GM19023 (cell line): ENCODE results near the gene FREM1.
"Not testable (repeated sequence)": the region's sequence is repeated elsewhere in the genome, so short reads cannot be mapped to it uniquely, and the experiment has no call there.

Source experiments
- ATAC-seq: cut with Tn5 transposase; IDR thresholded peaks from one replicate; pipeline ENCODE4 v1.9.1; 2021; ENCODE audit warnings: mild to moderate bottlenecking, moderate library complexity; ENCODE audit not compliant: unreplicated experiment

Gene FREM1, protein sequence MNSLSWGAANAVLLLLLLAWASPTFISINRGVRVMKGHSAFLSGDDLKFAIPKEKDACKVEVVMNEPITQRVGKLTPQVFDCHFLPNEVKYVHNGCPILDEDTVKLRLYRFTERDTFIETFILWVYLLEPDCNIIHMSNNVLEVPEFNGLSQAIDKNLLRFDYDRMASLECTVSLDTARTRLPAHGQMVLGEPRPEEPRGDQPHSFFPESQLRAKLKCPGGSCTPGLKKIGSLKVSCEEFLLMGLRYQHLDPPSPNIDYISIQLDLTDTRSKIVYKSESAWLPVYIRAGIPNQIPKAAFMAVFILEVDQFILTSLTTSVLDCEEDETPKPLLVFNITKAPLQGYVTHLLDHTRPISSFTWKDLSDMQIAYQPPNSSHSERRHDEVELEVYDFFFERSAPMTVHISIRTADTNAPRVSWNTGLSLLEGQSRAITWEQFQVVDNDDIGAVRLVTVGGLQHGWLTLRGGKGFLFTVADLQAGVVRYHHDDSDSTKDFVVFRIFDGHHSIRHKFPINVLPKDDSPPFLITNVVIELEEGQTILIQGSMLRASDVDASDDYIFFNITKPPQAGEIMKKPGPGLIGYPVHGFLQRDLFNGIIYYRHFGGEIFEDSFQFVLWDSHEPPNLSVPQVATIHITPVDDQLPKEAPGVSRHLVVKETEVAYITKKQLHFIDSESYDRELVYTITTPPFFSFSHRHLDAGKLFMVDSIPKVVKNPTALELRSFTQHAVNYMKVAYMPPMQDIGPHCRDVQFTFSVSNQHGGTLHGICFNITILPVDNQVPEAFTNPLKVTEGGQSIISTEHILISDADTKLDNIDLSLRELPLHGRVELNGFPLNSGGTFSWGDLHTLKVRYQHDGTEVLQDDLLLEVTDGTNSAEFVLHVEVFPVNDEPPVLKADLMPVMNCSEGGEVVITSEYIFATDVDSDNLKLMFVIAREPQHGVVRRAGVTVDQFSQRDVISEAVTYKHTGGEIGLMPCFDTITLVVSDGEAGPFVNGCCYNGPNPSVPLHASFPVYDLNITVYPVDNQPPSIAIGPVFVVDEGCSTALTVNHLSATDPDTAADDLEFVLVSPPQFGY (N-terminal part only)

DNA sequence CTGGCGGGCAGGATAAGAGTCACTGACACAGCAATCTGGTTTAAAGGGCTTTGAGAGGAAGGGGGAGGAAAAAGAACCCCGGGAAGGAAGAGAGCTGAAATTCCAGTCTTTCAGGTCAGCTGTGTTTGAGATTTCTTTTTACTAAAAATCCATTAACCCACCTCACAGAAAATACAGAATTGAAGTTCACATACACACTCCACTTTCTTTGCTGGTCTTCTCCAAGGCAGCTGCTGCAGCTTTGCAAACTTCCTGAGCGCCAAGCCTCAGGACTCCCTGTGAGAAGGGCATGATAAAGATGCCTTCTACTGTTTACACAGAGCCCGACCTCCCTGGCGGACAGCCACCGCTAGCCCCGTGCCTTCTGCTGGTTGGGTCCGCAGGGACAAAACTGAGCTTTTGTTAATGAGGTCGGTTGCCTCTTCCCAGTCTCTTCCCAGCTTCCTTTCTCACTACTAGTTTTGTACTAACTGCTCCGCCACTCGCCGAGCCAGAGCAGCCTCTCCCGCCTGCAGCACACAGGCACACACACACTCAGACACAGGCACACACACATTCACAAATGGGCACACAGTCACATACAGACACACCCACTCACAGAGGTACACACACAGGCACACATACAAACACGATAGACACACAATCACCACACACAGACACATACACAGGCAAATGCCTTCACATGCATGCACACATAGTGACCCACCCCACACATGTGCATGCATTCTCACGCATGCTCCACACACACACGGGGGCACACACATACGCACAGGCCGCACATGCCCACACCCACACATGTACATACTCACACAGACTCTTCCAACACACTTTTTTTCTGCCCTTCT is at the start of gene FREM1:
FREM1 (minus strand) TSS at position 468 of the 845 bp plus-strand sequence. CDS start 41,451 bp downstream, outside the sequence.
- no peak for ATAC-seq

GRCh38 chr9:14958989-14959388 is 48.8 kb upstream of the FREM1 start:
- no peak for ATAC-seq

DNA sequence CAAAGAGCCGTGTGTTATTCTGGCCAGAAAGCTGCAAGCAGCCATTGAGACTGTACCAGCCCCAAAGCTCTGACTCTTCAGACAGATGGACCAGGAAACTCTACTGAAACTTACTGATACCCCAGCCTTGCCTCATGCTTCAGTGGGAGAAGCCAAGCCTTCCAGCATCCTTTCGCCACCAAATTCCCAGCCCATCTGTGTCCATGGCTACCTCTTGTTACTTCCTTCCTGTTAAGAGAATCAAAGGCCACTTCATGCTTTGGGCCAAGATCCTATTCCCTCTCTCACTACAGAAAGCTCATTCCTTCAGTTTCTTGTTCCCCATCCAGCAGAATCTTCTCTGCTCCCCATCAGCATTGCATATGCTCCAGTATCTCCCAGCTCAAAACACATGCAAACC is 46.9 kb upstream of the FREM1 start:
- ATAC-seq: no peak

GRCh38 chr9:14956208-14956607 is 46.0 kb upstream of the FREM1 start:
- ATAC-seq: no peak

DNA sequence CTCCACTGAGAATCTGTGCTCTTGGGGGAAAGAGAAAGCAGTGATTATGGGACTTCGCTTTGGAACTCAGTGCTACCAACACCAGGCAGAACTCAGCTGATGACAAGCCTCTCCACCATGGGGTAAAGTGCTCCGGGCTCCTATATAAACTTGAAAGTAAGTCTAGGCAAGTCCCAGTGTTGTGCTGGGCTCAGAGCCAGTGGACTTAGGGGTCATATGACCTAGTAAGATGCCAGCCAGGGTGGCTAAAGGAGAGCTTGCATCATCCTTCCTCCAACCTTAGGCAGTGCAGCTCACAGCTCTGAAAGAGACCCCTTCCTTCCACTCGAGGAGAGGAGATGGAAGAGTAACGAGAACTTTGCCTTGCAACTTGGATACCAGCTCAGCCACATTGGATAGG is 35.1 kb upstream of the FREM1 start:
- ATAC-seq: no peak

GRCh38 chr9:14941501-14942405 is 31.5 kb upstream of the FREM1 start:
- no peak for ATAC-seq

- no peak for ATAC-seq
Measured at GRCh38 chr9:14939378-14939777, 29.1 kb upstream of the FREM1 start.

GRCh38 chr9:14937216-14937615 is 27.0 kb upstream of the FREM1 start:
- ATAC-seq: no peak

DNA sequence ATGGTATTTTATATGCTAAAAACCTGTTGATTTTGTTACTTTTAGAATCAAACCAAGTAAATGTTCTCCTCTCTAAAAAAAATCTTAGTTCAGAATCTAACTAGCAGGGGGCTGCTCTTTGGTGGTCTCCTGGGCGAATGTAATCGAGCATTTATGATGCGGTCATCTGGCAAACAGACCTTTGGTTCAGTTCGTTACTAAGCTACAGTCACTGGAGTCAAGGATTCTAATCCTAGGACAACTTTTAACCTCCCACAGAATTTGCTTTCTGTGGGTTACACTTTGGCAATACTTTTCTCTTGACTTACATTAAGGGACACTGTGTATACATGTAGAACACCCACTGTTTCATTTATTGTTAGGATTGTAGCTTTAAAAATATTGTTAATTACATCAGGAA is 26.3 kb upstream of the FREM1 start:
- ATAC-seq: no peak

- ATAC-seq: no peak
Measured at GRCh38 chr9:14935964-14936363, 25.7 kb upstream of the FREM1 start.

- no peak for ATAC-seq
Measured at GRCh38 chr9:14935106-14935751, 25.0 kb upstream of the FREM1 start.

GRCh38 chr9:14932641-14933040 is 22.4 kb upstream of the FREM1 start:
- no peak for ATAC-seq

- no peak for ATAC-seq
Measured at GRCh38 chr9:14932231-14932630, 22.0 kb upstream of the FREM1 start.

- no peak for ATAC-seq
Measured at GRCh38 chr9:14926941-14927624, 16.9 kb upstream of the FREM1 start.

DNA sequence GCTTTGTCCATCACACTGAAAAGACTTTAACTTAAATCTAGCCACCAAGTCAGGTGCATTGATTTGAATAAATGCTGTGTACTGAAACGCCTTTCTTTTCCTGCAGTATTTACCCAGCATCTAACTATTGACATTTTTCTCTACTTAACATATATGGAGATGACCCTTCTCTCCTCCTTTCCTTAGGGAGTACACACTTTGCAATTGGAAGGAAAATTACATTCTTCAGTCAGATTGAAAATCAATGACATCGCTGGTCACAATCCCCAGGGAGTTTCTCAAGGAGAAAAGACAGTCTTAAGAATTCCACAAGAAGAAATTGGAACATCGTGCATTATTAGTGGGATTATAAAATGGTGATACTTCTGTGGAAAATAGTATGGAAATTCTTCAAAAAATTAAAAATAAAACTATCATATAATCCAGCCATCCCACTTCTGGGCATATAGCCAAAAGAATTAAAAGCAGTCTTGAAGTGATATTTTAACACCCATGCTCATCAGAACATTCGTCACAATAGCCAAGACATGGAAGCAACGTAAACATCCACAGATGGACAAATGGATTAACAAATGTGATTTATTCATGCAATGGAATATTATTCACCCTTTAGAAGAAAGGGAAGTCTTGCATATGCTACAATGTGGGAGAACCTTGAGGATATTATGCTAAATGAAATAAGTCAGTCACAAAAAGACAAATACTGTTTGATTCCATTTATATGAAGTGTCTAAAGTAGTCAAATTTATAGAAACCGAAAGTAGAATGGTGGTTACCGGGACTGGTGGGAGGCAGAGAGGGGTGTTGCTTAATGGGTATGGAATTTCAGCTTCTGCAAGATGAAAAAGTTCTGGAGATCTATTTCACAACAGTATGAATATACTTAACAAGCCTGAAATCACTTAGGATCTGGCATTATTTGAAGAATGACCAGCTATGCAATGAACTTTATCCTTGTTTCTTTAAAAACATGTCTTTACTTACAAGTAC is 14.3 kb upstream of the FREM1 start:
- ATAC-seq: no peak

- ATAC-seq: no peak
Measured at GRCh38 chr9:14923701-14924100, 13.5 kb upstream of the FREM1 start.

- not testable (repeated sequence) for ATAC-seq
Measured at GRCh38 chr9:14920805-14921204, 10.6 kb upstream of the FREM1 start.
